ENCODE data around the gene REXO1. TPM values are rescaled to one million over a fixed set of nuclear protein-coding genes. Genes with fewer than 3 reads are reported as not detected.

The REXO1 gene
- total and polyA plus RNA-seq, 9 of the 15 experiments (the other 6 are each of a cell fraction or from before 2014, with no cell fraction given), result 0.04 to 63.3 (median 15.8) TPM

GRCh38 chr19:1855828-1856255 lies 7.6 kb upstream of the REXO1 start (continued):
- TF ChIP-seq ZNF431 (CRISPR knock-in tag; IDR thresholded peaks at IDR 0.05), result no peak
- TF ChIP-seq JUN (IDR thresholded peaks at IDR 0.05; ENCODE audit: borderline replicate concordance, low read depth, low read length), result no peak
- no peak for TF ChIP-seq JUN (CRISPR knock-in tag; IDR thresholded peaks at IDR 0.05; ENCODE audit: borderline replicate concordance)
- TF ChIP-seq GTF3C2 (IDR thresholded peaks at IDR 0.05; ENCODE audit: borderline replicate concordance, extremely low read depth, insufficient read length), result no peak
- TF ChIP-seq MAZ (CRISPR knock-in tag; conservative IDR thresholded peaks at IDR 0.05 in 1 of 2, IDR thresholded peaks at IDR 0.05 in 1 of 2), result 0 out of 4 replicates have a peak, but pooled peaks of 1 of the 2 experiments have one; percentile 14
- no peak for TF ChIP-seq POLR2AphosphoS5 (IDR thresholded peaks at IDR 0.05; ENCODE audit: control insufficient read depth, insufficient read depth, low read depth, low read length)
- TF ChIP-seq TCF15 (CRISPR knock-in tag; IDR thresholded peaks at IDR 0.05), result no peak
- TF ChIP-seq MYC (IDR thresholded peaks at IDR 0.05; ENCODE audit: low read depth, low read length), result peak; percentile 5; the same call in 1 of the 2 replicates
- TF ChIP-seq MYC (CRISPR knock-in tag; IDR thresholded peaks at IDR 0.05; ENCODE audit: borderline replicate concordance, low read depth), result peak; percentile 63; the same call in 1 of the 2 replicates
- no peak for TF ChIP-seq HCFC1 (IDR thresholded peaks at IDR 0.05; ENCODE audit: low read depth, low read length)
- no peak for TF ChIP-seq CCAR2 (IDR thresholded peaks at IDR 0.05; ENCODE audit: low read depth, low read length)
- TF ChIP-seq NEUROD1 (IDR thresholded peaks at IDR 0.05; ENCODE audit: borderline replicate concordance, low read depth, low read length, partially characterized antibody), result no peak
- TF ChIP-seq ZNF444 (CRISPR knock-in tag; IDR thresholded peaks at IDR 0.05), result no peak
- no peak for TF ChIP-seq HINFP (tag; conservative IDR thresholded peaks at IDR 0.05; ENCODE audit: low read depth)
- TF ChIP-seq MTF1 (CRISPR knock-in tag; IDR thresholded peaks at IDR 0.05; ENCODE audit: borderline replicate concordance), result no peak
- TF ChIP-seq RBM25 (IDR thresholded peaks at IDR 0.05; ENCODE audit: low read depth, low read length, severe bottlenecking), result no peak
- TF ChIP-seq FOXJ3 (CRISPR knock-in tag; IDR thresholded peaks at IDR 0.05), result no peak
- TF ChIP-seq RNF2 (IDR thresholded peaks at IDR 0.05), result no peak
- no peak for TF ChIP-seq ASH1L (IDR thresholded peaks at IDR 0.05; ENCODE audit: borderline replicate concordance, low read depth, partially characterized antibody)
- no peak for TF ChIP-seq HIVEP1 (CRISPR knock-in tag; IDR thresholded peaks at IDR 0.05)
- TF ChIP-seq ILK (tag; IDR thresholded peaks at IDR 0.05; ENCODE audit: borderline replicate concordance, low read depth), result no peak
- TF ChIP-seq TCF7 (IDR thresholded peaks at IDR 0.05; ENCODE audit: borderline replicate concordance), result 0 out of 2 replicates have a peak, but pooled peaks have one; percentile 7
- TF ChIP-seq THRA (IDR thresholded peaks at IDR 0.05), result no peak

Measured in K562 (cell line).